ENCODE results near the gene TP53BP1.
A peak's percentile ranks its signal among the peaks of the same experiment; 100 is the strongest.
"Not testable (repeated sequence)": the region's sequence is repeated elsewhere in the genome, so short reads cannot be mapped to it uniquely, and the experiment has no call there.

Gene TP53BP1

GRCh38 chr15:43420435-43420834 lies 72.5 kb downstream of the TP53BP1 start:
- DNase-seq (ENCODE audit: low read depth in 2 of 2) = no peak

GRCh38 chr15:43414196-43414595 lies 78.8 kb downstream of the TP53BP1 start:
- no peak for DNase-seq (ENCODE audit: low read depth in 2 of 2)

- no peak for DNase-seq (ENCODE audit: low read depth in 2 of 2)
Measured at GRCh38 chr15:43412096-43412495, 80.9 kb downstream of the TP53BP1 start.

- no peak for DNase-seq (ENCODE audit: low read depth in 2 of 2)
Measured at GRCh38 chr15:43410572-43411214, 82.3 kb downstream of the TP53BP1 start.

DNA sequence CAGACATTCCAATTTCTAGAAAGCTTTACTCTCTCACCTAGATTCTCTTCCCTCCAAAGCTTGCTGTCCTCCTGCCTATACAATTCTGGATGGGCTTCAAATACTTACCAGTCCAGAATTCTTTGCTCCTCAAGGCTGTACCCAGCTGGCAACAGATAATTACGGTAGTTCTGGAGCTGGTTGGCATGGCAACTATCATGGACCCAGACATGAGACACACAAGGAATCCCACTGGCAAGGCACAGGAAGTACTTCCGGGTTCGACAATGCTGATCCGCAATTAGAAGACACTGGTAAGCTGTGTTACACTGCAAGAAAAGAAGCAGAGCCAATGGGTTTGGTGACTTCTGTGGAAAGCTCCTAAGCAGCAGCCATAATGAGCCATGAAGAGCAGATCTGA lies 84.2 kb downstream of the TP53BP1 start:
- DNase-seq (ENCODE audit: low read depth in 2 of 2) = no peak

GRCh38 chr15:43406808-43407207 lies 86.1 kb downstream of the TP53BP1 start:
- DNase-seq (ENCODE audit: low read depth in 2 of 2) = no peak

DNA sequence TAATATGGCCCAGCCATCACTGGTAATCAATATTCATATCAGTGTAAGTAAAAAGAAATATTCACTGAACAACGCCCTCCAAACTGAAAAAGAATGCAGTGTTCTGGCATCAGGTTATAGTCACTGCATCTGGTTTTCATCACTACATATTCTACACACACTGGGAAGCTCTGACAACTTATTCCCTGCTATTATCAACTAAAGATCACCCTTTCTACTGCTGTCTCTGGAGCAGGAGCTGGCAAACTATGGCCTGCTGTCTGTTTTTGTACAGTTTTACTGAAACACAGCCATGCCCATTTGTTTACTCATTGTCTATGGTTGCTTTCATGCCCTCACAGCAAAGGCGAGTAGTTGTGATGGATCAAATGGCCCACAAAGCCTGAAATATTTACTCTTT lies 86.8 kb downstream of the TP53BP1 start:
- DNase-seq (ENCODE audit: low read depth in 2 of 2) = no peak

DNA sequence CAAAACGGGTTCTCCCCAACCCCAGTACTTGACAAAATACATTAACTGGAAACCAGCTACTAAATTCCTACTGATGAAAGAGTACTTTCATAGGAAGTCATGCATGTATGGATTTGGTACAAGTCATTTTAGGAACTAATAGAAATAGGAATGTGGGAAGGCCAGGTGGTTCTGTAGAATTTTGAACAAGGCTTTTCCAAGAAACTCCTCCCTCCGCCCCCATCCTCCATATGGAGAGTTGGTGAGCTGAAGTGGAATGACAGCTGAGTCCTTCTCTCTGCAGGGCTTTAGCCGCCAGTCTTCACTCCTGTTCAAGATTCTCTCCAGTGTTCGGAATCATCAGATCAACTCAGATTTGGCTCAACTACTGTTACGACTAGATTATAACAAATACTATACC lies 88.8 kb downstream of the TP53BP1 start:
- no peak for DNase-seq (ENCODE audit: low read depth in 2 of 2)

- no peak for DNase-seq (ENCODE audit: low read depth in 2 of 2)
Measured at GRCh38 chr15:43403616-43404015, 89.3 kb downstream of the TP53BP1 start.

GRCh38 chr15:43402255-43402654 lies 90.7 kb downstream of the TP53BP1 start:
- no peak for DNase-seq (ENCODE audit: low read depth in 2 of 2)

- DNase-seq (ENCODE audit: low read depth in 2 of 2) = not testable (repeated sequence)
Measured at GRCh38 chr15:43393592-43393991, 99.4 kb downstream of the TP53BP1 start.

- DNase-seq (ENCODE audit: low read depth in 2 of 2) = no peak
Measured at GRCh38 chr15:43390723-43391122, 102.2 kb downstream of the TP53BP1 start.

DNA sequence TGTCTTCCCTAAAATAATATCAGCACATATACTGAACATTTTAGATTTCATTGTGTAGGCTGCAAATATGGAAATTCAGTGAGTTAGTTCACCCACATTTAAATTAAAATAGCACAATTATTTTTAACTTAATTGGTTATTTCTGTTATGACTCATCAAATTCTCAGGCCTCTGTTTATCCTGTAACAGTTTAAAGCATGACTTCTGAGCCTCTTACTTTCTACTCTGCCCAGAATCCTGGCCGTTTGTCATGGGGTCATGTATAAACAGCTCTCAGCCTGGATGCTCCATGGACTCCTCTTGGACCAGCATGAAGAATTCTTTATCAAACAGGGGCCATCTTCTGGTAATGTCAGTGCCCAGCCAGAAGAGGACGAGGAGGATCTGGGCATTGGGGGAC lies 109.9 kb downstream of the TP53BP1 start:
- DNase-seq (ENCODE audit: low read depth in 2 of 2) = no peak

GRCh38 chr15:43382310-43382709 lies 110.6 kb downstream of the TP53BP1 start:
- no peak for DNase-seq (ENCODE audit: low read depth in 2 of 2)

- DNase-seq (ENCODE audit: low read depth in 2 of 2) = no peak
Measured at GRCh38 chr15:43378601-43379000, 114.4 kb downstream of the TP53BP1 start.

- DNase-seq (ENCODE audit: low read depth in 2 of 2) = peak in 1 of 2 donors; percentile 11
Measured at GRCh38 chr15:43376017-43376705, 116.8 kb downstream of the TP53BP1 start.

GRCh38 chr15:43370975-43371974 lies 121.7 kb downstream of the TP53BP1 start, which contains the start of the genes TUBGCP4 and ZSCAN29:
TSS of gene TUBGCP4 (plus strand) at chr15:43371101. CDS start at chr15:43371355, 254 bp downstream.
TSS of gene ZSCAN29 (minus strand) at chr15:43371043. CDS start at chr15:43369913, 1,130 bp downstream.
- DNase-seq (ENCODE audit: low read depth in 2 of 2) = peak; percentile 76 to 78

GRCh38 chr15:43370310-43370974 lies 122.5 kb downstream of the TP53BP1 start:
- DNase-seq (ENCODE audit: low read depth in 2 of 2) = no peak

GRCh38 chr15:43361313-43361903 lies 131.5 kb downstream of the TP53BP1 start:
- no peak for DNase-seq (ENCODE audit: low read depth in 2 of 2)

- DNase-seq (ENCODE audit: low read depth in 2 of 2) = no peak
Measured at GRCh38 chr15:43360821-43361220, 132.1 kb downstream of the TP53BP1 start.
